Caki2 (cell line): ENCODE data around the gene LONP1. TPM values are rescaled to one million over a fixed set of nuclear protein-coding genes. Genes with fewer than 3 reads are reported as not detected.

Source experiments
- DNase-seq: peaks from one replicate; pipeline ENCODE4 v3.0.0-alpha.2; 2015; ENCODE audit warnings: low read depth
- in situ Hi-C: cut with HindIII; loops from 2 replicates; pipeline ENCODE4 v1.10.0; 2016; ENCODE audit warnings: low sequenced_read_pairs, low pct_unique_long_range_greater_than_20kb, mixed read lengths
- total RNA-seq: library from RNA; depleted of rRNA; stranded (reverse); fragments of >200 nt; shearing (Covaris generic); gene quantifications from 2 replicates; pipeline ENCODE4 v1.2.3, GENCODE V29; 2014; ENCODE audit warnings: low replicate concordance

LONP1 gene
- total RNA-seq, 1 experiment from 2014 or later: 213 TPM

DNA sequence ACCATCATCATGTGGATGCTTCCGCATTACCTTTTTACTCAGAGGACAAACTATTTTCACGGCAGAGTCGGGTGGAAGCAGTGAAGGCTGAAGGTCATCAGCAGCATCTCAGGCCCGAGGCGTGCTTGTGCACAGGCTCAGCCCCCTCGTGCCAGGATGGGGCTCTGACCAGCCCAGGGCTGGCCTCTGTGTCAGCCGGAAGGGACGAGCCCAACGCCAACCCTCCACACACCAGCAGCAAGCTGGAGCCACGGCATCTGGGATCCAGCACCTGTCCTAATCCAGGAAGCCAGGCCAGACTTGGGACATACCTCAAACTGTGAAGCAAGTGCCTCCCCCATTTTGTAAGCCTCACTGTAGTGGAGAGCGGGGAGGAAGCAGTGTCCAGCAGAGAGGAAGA is 50.7 kb downstream of the LONP1 start:
- no peak for DNase-seq
- in situ Hi-C loops: no loop called here

DNA sequence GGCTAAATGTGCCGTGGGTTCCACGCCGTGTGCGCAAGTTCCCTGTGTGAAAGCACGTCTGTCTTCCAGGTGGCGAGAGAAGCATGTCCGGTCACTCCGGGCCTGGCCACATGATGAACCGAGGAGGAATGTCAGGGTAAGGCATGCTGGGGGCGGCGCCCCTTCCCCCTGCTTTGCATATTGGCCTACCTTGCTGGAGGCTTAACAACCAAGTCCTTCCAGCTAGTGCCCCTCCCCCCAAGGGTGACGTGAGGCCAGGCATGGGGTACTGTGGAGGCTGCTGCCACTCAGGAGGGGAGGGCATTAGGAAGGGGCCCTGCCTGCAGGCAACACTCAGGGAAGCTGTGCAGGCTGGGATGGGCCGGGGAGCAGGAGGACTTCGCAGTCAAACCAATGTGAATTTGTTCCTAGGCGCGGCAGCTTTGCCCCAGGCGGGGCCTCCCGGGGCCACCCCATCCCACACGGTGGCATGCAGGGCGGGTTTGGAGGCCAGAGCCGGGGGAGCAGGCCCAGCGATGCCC is 52.1 kb downstream of the LONP1 start:
- in situ Hi-C loops: no loop called here
- no peak for DNase-seq

DNA sequence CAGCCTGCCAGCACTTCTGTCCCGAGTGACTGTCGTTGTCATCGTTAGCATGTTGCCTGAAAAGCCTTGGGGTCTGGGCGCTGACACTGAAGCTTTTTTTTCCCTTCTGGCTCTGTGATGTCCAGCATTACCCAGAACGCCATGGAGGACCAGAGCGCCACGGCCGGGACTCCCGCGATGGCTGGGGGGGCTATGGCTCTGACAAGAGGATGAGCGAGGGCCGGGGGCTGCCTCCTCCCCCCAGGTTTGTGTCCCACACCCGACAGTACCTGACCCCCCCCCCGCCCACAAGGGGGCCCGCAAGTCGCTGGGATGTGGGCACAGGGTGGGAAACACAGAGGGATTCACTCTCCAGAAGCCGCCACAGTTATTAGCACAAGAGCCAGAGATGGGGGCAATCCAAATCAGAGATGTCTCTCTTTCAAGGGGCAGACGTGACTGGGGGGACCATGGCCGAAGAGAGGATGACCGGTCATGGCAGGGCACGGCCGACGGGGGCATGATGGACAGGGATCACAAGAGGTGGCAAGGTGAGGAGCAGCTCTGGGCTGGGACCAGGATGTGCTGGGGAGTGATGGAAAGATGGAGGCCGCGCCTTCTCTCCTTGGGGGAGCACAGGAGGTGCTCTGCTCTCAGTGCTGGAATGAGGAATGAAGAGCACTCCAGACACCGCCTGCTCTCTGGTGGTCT is 52.9 kb downstream of the LONP1 start:
- in situ Hi-C loops: no loop called here
- no peak for DNase-seq

DNA sequence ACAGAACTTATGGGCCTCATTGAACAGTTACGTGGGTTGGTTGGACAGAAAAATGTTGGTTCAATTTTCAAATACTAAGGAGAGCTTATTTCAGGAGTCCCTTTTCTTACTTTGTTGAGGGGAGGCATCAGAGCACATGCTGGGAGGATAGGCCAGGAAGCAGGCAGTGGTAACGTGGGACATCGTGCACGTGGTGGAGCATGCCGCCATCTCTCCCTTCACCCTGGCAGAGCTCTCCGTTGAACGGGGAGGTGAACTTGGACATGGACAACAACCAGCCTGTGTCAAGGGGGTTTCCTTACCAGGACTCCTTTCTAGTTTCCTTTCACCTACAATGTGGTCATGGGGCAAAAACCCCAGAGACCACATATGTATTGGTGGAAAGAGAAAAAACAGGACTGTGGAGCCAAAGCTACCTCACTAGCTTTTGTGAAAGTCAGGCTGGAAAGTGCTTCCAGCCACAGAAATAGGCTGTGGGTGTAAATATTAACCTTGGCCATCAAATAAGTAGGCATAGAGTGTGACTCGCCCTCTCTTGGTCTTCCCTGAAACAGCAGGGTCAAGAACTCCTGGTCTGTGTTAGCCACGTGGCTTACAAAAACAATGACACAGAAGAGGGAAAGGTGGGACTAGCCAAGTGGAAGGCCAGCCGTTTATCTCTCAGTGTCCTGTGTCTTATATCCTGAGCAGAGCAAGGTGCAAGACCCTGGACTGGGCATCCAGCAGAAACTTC is 54.0 kb downstream of the LONP1 start:
- peak; percentile 92 for DNase-seq
- in situ Hi-C loops: no loop called here

DNA sequence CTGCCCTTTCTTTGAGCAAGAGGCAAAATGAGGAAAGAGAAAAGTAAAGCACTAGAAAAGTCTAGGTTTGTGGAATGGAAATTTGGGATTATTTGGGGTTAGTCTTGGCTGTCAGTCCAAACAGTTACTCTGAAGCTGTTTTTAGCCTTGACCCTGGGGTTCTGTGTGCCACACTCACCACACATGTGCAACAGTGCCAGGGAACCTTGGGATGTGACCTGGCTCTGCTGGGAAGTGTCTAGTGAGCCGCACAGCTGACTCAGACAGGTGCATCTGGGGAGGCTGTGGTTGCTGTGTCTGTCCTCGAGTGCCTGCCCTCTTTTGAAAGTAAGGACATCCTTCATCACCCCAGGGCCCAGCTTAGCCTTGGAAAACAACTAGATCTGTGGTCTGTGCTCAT is 55.4 kb downstream of the LONP1 start:
- no peak for DNase-seq
- in situ Hi-C loops: no loop called here

DNA sequence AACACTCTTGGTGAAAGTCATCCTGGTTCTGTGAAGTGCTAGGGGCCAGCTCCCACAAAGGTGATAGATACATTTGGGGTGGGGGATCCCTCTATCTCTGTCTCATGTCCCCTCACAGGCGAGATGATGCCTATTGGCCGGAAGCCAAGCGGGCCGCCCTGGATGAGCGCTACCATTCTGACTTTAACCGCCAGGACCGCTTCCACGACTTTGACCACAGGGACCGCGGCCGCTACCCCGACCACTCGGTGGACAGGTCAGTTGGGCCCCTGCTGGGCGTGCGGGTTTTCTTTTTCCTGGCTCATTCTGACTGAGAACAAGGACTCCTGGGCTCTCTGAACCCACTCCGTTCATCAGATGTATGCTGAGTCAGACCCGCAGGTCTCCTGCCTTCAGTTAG is 56.0 kb downstream of the LONP1 start:
- no peak for DNase-seq
- in situ Hi-C loops: no loop called here

DNA sequence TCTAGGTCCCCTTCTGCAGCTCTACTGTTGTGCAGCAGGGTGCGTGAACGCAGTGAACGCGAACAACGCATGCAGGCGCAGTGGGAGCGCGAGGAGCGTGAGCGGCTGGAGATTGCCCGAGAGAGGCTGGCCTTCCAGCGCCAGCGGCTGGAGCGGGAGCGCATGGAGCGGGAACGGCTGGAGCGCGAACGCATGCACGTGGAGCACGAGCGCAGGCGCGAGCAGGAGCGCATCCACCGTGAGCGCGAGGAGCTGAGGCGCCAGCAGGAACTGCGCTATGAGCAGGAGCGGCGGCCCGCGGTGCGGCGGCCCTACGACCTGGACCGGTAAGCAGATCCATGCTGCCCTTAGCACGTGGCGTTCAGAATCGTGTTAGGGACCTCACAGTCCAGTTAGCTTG is 58.5 kb downstream of the LONP1 start:
- no peak for DNase-seq
- in situ Hi-C loops: no loop called here

DNA sequence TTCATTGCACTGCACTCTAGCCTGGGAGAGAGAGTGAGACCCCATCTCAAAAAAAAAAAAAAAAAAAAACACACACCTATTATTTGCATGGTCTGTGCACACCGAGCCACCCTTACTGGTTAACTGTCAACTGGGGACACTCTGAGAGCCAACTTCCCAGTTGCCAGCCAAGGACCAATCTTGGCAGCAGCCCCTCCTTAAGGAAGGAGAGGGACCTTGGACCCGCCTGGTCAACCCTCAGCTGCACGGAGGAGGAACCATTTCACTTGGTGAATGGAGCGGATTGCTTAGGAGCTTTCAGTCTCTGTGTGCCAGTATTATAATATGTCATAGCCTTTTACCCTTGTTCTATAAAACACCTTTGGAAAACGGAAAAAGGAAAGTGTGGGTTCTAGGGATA is 64.5 kb downstream of the LONP1 start:
- no peak for DNase-seq
- in situ Hi-C loops: no loop called here

DNA sequence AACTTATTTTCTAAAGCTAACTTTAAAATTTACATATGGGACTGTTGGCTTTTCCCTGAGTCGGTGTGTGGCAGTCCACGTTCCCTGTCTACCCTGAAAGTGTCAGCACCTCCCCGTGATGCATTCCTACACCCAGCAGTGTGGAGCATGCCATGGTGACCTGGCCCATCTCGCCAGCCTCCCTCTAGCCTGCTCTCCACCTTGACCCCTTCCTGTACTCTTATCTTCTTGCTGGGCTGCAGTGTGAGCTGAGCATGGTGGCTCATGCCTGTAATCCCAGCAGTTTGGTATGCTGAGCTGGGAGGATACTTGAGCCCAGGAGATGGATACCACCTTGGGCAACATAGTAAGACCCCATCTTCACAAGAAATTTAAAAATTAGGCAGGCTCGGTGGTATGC is 65.0 kb downstream of the LONP1 start:
- no peak for DNase-seq
- in situ Hi-C loops: no loop called here

DNA sequence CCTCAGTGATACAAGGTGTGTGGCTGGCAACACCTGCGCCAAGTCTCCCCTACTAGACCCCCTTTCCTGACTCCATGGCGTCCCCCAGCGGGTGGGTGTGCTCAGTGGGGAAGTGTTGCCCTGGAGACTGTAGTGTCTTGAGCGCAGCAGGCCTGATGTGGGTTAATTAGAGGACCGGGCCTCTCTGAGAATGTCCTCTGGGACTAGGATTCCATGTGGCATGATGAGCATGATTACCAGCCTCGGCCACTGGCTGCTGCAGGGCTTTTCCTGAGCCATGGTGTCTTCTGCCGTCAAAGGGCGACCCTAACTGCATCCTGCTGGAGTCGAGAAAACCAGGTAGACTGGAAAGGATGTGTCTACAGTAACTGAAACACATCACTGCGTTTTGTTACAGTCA is 67.7 kb downstream of the LONP1 start:
- in situ Hi-C loops: no loop called here
- DNase-seq: no peak

DNA sequence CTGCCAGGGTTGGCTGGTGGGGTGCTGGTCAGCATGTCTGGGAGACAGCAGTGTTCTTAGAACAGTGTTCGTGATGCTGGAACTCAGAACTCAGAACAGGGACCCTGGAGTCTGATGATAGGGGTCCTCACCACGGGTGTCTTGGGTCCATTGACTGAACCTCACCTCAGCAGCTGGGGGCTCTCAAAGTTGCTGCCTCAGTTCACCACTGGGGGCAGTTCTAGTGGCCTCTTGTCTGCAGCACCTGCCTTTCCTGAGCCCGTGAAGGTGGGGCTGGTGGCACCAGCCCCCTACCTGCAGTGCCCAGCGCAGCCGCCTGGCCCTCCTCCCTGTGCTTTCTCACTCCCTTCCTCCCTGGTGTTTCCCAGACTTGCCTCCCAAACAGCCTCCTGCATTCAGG is 68.6 kb downstream of the LONP1 start:
- in situ Hi-C loops: no loop called here
- no peak for DNase-seq

DNA sequence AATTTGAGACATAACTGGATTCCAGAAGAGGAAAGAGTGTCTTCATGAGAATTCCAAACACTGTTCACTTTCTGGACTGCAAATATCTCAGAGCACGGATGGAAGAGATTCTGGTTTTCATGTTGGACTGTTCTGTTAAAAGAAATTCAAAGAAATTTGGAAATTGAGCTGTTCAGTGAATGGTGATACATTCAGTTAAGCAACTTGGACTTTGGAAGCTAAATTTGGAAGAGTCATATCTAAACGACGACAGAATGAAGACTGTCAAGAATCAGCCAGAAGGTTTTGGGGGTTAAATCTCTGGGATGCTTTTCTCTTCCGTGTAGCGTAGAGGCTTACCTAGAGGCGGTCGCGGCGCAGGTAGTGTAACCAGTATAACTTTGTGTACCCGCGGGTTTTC is 71.5 kb downstream of the LONP1 start:
- in situ Hi-C loops: no loop called here
- no peak for DNase-seq

DNA sequence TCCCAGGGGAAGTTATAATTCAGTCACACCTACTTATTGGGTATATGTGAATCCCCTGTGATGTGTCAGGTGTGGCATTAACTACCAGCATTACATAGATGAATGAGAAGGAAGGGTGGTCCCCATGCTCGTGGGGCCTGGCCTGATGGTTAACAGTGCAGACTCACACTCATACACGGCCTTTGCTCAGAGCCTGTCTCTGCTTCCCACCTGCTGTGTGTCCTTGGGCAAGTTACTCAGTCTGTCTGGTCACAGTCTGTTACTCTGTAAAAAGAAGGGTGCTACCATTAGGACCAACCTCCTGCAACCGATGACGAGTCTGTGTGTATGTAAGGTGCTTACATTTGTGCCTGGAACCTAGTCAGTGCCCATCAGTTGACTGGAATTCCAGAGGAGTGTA is 73.2 kb downstream of the LONP1 start:
- DNase-seq: no peak
- in situ Hi-C loops: no loop called here

DNA sequence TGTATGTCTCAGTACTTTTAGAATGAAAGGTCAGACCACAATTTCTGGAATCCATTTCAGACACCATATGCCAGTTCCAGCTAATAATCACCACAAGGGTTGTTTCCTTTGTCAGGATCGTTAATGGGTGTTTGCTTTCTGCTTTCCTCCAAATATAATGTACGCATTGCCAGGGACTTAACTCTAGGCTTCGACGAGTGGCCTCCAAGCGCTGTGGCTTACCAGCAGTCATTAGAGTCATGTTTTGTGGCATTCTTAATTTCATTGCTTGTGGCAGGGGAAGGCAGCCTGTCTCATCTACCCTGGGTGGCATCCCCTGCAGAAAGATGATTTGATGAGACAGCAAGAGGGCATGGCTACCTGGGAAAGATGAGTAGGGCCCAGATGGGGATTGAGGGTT is 74.5 kb downstream of the LONP1 start:
- in situ Hi-C loops: no loop called here
- DNase-seq: no peak

DNA sequence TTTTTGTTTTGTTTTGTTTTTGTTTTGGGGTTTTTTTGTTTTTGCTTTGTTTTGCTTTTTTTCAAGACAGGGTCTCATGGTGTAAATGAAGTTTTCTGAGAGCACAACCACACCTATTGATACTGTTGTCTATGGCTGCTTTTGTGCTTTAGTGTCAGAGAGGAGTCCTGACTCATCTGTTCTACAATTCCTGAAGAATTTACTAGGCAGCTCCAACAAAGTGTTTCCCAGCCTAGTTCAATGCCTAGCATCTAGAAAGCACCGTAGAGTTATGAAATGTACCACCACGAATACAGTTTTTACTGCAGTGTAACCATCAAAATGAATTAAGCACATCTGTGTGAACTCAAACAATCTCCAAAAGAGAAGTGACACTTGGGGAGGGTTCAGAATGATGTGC is 75.9 kb downstream of the LONP1 start:
- in situ Hi-C loops: no loop called here
- no peak for DNase-seq

DNA sequence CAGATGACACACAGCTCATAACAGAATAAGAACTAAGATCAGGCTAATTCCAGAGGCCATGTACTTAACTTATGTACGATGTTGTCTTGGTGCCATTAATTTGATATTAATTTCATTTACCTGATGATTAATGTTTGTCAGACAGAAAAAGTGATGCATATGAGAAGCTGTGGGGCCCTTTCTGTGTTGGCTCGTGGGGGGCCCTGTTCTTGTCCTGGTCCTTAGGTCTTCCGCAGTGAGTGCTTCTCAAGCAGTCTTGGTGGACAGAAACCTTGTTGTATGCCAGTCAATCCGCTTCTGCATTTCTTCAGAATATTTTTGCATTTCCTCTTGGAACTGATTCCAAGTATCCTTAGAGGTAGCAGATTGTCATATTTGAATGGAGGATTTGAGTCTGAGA is 76.9 kb downstream of the LONP1 start:
- DNase-seq: no peak
- in situ Hi-C loops: no loop called here

DNA sequence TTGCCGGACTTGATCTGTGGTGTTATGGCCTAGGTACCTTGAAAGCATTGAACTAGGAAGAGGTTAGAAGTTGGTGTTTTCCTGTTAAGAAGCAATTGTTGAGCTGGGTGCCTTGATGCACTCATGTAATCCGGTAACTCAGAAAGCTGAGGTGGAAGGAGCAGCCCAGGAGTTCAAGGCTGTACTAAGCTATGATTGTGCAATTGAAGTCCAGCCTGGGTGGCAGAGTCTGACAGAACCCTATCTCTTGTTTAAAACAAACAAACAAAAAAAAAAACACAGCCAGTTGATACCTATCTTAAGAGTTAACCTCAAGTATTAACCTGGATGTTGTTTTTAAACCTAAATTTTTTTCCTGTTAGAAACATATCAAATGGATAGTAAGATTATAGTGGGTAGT is 77.7 kb downstream of the LONP1 start:
- no peak for DNase-seq
- in situ Hi-C loops: no loop called here
